AG10803 (cell line): ENCODE measurements around the gene SPHK1.

Experiments
- DNase-seq: peaks from one replicate; pipeline ENCODE4 v3.0.0; 2010; ENCODE audit warnings: low read depth
- H3K4me3 ChIP-seq: 2 replicates; pipeline ENCODE4 v1.5.1; 2011; ENCODE audit warnings: mild to moderate bottlenecking, low read length, control low read depth
- TF ChIP-seq, protein P1 (sequence below): conservative IDR thresholded peaks from 2 replicates; pipeline ENCODE4 v1.5.1; 2011; ENCODE audit warnings: mild to moderate bottlenecking, low read length, control low read depth, inconsistent platforms

The SPHK1 gene

GRCh38 chr17:76382351-76382802, 2.0 kb upstream of the SPHK1 start:
- TF ChIP-seq, protein P1, sequence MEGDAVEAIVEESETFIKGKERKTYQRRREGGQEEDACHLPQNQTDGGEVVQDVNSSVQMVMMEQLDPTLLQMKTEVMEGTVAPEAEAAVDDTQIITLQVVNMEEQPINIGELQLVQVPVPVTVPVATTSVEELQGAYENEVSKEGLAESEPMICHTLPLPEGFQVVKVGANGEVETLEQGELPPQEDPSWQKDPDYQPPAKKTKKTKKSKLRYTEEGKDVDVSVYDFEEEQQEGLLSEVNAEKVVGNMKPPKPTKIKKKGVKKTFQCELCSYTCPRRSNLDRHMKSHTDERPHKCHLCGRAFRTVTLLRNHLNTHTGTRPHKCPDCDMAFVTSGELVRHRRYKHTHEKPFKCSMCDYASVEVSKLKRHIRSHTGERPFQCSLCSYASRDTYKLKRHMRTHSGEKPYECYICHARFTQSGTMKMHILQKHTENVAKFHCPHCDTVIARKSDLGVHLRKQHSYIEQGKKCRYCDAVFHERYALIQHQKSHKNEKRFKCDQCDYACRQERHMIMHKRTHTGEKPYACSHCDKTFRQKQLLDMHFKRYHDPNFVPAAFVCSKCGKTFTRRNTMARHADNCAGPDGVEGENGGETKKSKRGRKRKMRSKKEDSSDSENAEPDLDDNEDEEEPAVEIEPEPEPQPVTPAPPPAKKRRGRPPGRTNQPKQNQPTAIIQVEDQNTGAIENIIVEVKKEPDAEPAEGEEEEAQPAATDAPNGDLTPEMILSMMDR, result no peak
- DNase-seq, result peak; percentile 53
- peak overlapping the region; percentile 73 for H3K4me3 ChIP-seq

DNA sequence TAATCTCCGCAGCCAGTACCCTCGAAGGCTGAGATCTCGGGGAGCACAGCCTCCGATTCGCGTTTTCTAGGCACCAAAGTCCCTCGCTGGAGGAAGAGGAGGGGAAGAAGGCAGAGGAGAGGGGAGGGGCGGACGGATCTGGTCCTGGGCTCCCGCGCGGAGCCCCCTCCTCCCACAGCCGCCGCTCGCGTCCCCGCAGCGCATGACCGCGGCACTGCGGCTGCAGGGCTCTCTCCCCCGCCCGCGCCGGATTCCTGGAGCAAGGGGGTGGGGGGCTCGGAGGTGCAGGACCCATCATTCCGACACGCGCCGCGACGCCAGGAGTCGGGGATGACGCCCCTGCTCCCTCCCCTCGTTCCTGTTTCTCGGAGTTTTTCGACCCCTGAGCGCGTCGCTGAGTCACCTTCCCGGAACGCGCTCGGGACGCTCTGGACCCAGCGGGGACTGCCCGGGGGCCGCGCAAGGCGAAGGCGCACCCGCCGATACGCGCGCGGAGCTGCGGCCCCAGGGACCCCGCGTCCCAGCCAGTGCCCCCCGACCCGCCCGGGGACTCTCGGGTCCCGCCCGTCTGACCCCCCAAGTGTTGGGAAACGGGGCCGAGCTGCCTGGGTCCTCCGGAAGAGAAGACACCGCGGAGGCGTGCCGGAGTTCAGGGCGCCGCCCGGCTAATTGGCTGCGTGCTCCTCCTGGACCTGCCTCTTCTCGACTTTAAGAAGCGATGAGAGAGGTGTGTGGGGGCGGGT, 1.4 kb upstream of the SPHK1 start:
- DNase-seq, result peak; percentile 72
- H3K4me3 ChIP-seq, result peak overlapping the region; percentile 73

DNA sequence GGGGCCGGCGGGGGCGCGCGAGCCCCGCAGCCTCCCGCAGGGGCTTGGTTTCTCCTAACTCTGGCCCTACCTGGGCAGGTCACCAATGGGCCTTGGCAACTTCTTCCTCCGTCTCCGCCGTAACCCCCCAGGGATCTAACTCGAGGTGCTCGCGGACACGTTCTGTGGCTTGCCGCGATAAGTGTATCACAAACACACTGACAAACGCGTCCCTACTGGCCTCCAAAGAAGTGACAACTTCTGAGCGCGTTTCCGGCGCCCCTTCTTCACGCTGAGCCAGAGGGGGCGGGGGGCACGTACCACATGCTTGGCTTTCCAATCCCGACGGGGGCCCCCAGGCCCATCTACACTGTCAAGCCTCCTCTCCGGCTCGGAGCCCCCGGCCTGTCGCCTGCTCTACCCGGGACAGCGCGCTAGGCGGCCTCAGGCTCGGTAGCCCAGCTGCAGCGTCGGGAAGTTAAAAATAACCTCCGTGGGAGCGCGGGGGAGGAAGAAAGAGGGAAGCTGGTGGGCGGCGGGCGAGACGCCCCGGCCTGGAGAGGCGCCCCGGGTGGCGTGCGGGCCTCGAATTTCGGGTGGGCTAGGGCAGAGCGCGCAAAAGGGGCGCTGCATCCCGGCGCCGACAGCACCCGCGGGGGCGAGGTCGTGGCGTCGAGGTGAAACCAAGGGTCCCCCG, 725 bp upstream of the SPHK1 start:
- peak overlapping the region; percentile 73 for H3K4me3 ChIP-seq
- TF ChIP-seq, protein P1, result peak; percentile 25
- DNase-seq, result peak; percentile 60

More for the DNA sequence above, 1.4 kb upstream of the SPHK1 start:
- TF ChIP-seq, protein P1, result no peak

- peak; percentile 69 for DNase-seq
- peak overlapping the region; percentile 74 for H3K4me3 ChIP-seq
- TF ChIP-seq, protein P1, result no peak
Measured at GRCh38 chr17:76384987-76385891, 830 bp downstream of the SPHK1 start.

GRCh38 chr17:76385892-76386786, 1.7 kb downstream of the SPHK1 start:
- TF ChIP-seq, protein P1, result peak; percentile 76
- DNase-seq, result peak; percentile 84

More at GRCh38 chr17:76385892-76386786, 1.7 kb downstream of the SPHK1 start:
- H3K4me3 ChIP-seq, result peak overlapping the region; percentile 74
